Umbilical cord (tissue), 2 donors: ENCODE measurements around the gene TSPAN18. TPM values are rescaled to one million over a fixed set of nuclear protein-coding genes. Genes with fewer than 3 reads are reported as not detected.

ENCODE experiments used
- DNase-seq: peaks from one replicate; pipeline ENCODE4 v3.0.0-alpha.2; 2015; ENCODE audit warnings: low spot score
- total RNA-seq: library from RNA; depleted of rRNA; stranded (reverse); fragments of >200 nt; gene quantifications from one replicate; pipeline ENCODE4 v1.2.3, GENCODE V29; 2014; ENCODE audit warnings: low replicate concordance; ENCODE audit not compliant: insufficient read depth

The TSPAN18 gene
- total RNA-seq, 1 donor from 2014 or later: 20.5 TPM

GRCh38 chr11:44848203-44848962 lies 121.6 kb downstream of the TSPAN18 start:
- no peak for DNase-seq

GRCh38 chr11:44848963-44849350 lies 122.2 kb downstream of the TSPAN18 start:
- no peak for DNase-seq

GRCh38 chr11:44849424-44849823 lies 122.7 kb downstream of the TSPAN18 start:
- no peak for DNase-seq

- no peak for DNase-seq
These were observed 123.2 kb downstream of the TSPAN18 start for GRCh38 chr11:44849922-44850321.

GRCh38 chr11:44851496-44851895 lies 124.7 kb downstream of the TSPAN18 start:
- no peak for DNase-seq

- DNase-seq: no peak
These were observed 125.5 kb downstream of the TSPAN18 start for GRCh38 chr11:44852159-44852747.

- no peak for DNase-seq
These were observed 126.2 kb downstream of the TSPAN18 start for GRCh38 chr11:44852952-44853351.

- no peak for DNase-seq
These were observed 126.9 kb downstream of the TSPAN18 start for GRCh38 chr11:44853666-44854065.

- DNase-seq: no peak
These were observed 127.3 kb downstream of the TSPAN18 start for GRCh38 chr11:44854086-44854485.

- no peak for DNase-seq
These were observed 128.2 kb downstream of the TSPAN18 start for GRCh38 chr11:44854741-44855492.

GRCh38 chr11:44855493-44855849 lies 128.7 kb downstream of the TSPAN18 start:
- DNase-seq: no peak

GRCh38 chr11:44857490-44858090 lies 130.8 kb downstream of the TSPAN18 start:
- DNase-seq: no peak

- no peak for DNase-seq
These were observed 132.2 kb downstream of the TSPAN18 start for GRCh38 chr11:44858796-44859527.

- DNase-seq: no peak
These were observed 132.8 kb downstream of the TSPAN18 start for GRCh38 chr11:44859528-44859925.

- no peak for DNase-seq
These were observed 133.6 kb downstream of the TSPAN18 start for GRCh38 chr11:44860346-44860745.

GRCh38 chr11:44861849-44862557 lies 135.2 kb downstream of the TSPAN18 start:
- peak; percentile 98 for DNase-seq

- no peak for DNase-seq
These were observed 135.9 kb downstream of the TSPAN18 start for GRCh38 chr11:44862558-44863101.

- peak; percentile 40 for DNase-seq
These were observed 136.5 kb downstream of the TSPAN18 start for GRCh38 chr11:44863231-44863630.

GRCh38 chr11:44865866-44866272 lies 139.1 kb downstream of the TSPAN18 start:
- no peak for DNase-seq

- DNase-seq: no peak
These were observed 139.5 kb downstream of the TSPAN18 start for GRCh38 chr11:44866286-44866685.

GRCh38 chr11:44868021-44868420 lies 141.3 kb downstream of the TSPAN18 start:
- DNase-seq: no peak
